AG09309 (cell line): ENCODE data around the gene SLC6A20.

ENCODE experiments used
- DNase-seq: peaks from one replicate; pipeline ENCODE4 v3.0.0-alpha.2; 2010; ENCODE audit warnings: low read depth
- H3K4me3 ChIP-seq: 2 replicates; pipeline ENCODE4 v1.5.1; 2011; ENCODE audit warnings: mild to moderate bottlenecking, low read depth, low read length, moderate library complexity; ENCODE audit not compliant: control insufficient read depth
- TF ChIP-seq, protein P1 (sequence below): IDR thresholded peaks from 2 replicates; pipeline ENCODE4 v1.5.1; 2011; ENCODE audit warnings: mild to moderate bottlenecking, low read depth, low read length, inconsistent platforms; ENCODE audit not compliant: insufficient read depth, control insufficient read depth; ENCODE audit errors: missing control alignments

The SLC6A20 gene

DNA sequence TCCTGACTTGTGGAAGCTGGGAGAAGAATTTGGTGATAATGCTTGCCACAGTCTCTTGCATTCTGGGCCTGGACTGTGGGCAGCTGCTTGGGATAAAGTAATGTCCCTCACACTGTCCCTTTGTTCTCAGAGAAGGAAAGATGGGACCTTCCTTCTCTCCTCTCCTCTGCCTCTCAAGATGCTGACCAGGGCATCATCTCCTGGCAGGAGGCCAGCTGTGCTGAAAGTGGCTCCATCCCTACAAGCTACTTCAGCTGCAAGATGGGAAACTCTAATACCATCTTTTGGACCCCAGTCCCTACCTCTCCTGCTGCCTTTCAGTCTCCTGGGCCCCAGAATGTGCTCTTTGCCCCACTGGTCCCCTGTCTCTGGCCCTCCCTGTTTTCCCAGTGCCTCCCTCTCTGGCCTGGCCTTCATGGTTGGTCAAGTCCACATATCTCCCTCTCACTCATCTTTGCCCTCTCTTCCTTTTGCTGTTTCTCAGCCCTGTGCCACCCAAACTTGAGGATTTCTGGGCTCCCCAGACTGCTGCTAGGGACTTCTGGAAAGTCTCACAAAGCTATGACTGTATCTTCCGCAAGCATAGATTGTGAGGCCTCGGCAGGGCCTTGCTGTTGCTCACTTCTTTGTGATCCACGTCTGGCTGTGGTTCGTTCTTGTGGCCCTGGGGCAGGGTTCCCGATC lies 7.1 kb upstream of the SLC6A20 start:
- H3K4me3 ChIP-seq: no peak overlapping the region
- TF ChIP-seq, protein P1, sequence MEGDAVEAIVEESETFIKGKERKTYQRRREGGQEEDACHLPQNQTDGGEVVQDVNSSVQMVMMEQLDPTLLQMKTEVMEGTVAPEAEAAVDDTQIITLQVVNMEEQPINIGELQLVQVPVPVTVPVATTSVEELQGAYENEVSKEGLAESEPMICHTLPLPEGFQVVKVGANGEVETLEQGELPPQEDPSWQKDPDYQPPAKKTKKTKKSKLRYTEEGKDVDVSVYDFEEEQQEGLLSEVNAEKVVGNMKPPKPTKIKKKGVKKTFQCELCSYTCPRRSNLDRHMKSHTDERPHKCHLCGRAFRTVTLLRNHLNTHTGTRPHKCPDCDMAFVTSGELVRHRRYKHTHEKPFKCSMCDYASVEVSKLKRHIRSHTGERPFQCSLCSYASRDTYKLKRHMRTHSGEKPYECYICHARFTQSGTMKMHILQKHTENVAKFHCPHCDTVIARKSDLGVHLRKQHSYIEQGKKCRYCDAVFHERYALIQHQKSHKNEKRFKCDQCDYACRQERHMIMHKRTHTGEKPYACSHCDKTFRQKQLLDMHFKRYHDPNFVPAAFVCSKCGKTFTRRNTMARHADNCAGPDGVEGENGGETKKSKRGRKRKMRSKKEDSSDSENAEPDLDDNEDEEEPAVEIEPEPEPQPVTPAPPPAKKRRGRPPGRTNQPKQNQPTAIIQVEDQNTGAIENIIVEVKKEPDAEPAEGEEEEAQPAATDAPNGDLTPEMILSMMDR: no peak
- DNase-seq: no peak

DNA sequence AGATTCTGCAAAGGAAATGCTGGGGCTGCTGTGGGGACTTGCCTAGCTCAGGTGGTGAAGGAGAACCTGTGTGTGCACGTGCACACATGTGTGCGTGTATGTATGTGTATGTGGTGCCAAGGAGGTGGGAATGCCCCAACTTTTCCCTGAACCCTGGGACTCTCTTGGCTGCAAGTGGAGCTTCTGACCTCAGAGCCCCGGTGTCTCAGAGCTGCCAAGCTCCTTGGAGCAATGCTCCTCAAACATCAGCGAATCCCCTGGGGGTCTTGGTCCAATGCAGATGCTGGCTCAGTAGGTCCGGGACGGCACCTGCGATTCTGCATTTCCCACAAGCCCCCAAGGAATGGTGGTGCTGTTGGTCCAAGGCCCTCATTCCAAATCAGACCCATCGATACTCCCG lies 5.8 kb upstream of the SLC6A20 start:
- DNase-seq: no peak
- TF ChIP-seq, protein P1: no peak
- H3K4me3 ChIP-seq: no peak overlapping the region

DNA sequence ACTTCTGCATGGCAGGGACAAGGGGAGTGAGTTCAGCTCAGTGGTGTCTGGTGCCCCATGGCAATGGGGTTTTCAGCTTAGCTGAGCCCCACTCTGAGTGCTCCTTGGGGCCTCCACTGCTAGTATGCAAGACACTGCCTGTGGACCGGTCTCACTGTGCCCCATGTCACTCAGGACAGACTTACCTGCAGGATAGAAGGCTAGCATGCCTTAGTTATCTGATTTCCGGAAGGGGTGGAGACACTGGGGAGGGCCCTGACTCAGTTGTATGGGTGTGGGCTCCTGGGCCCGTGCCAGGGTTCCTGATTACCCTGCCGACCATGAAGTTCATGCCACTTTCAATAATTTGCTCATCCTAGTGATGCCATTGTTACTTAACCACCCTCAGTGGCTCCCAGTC lies 4.3 kb upstream of the SLC6A20 start:
- no peak for DNase-seq
- TF ChIP-seq, protein P1: no peak

GRCh38 chr3:45799586-45799985 lies 3.2 kb upstream of the SLC6A20 start:
- no peak overlapping the region for H3K4me3 ChIP-seq
- TF ChIP-seq, protein P1: no peak
- DNase-seq: no peak

More for the DNA sequence above, 4.3 kb upstream of the SLC6A20 start:
- no peak overlapping the region for H3K4me3 ChIP-seq

DNA sequence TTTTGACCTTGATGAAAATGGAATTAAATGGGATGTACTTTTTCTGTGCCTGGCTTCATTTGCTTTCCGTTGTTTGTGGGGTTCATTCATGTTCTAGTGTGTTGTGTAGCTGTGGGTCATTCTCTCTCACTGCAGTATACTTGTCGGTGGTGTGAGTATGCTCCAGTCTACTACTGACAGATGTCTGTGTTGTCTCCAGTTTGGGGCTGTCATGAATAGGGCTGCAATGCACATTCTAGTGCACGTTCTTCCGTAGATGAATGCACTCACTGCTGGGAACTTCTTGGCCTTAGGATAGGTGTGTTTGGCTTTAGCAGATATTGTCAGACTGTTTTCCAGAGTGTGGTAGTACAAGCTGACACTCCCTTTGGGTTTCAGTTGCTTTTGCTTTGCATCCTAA lies 1.7 kb upstream of the SLC6A20 start:
- no peak for DNase-seq
- TF ChIP-seq, protein P1: no peak
- no peak overlapping the region for H3K4me3 ChIP-seq

DNA sequence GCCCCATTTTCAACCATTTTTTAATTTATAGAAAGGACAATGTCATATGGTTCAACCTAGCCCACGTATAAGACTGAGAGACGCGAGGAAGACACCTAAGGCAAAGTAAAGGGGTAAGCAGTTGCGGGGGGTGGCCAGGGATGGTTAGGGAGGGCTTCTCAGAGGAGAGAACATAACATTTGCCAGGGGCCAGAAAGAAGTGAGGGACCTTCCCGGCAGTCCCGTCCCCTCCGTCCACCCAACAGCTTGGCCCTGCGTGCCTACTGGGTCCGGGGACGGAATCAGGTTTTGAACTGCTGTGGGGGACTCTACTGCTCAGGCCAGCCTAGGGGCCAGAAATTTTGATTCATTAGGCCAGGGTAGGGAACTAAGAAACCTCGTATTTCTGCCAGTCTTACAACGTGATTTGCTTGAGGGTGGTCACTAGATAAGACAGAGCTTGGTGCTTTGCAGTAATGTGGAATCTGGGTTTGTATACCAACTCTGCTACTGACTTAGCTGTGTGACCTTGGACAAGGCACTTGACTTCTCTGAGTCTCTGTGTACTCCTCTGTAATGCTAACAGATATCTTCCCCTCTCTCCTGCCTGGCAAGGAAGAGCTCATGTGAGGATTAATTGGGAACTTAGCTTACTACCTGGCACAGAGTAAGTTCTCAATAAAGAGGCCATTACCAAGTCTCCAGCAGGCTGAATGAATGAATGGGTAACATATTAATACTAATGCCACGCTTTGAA lies 734 bp upstream of the SLC6A20 start:
- TF ChIP-seq, protein P1: no peak
- H3K4me3 ChIP-seq: no peak overlapping the region
- DNase-seq: no peak
